Tibial nerve (tissue), 4 donors: ENCODE data around the gene PRRX1. TPM values are rescaled to one million over a fixed set of nuclear protein-coding genes. Genes with fewer than 3 reads are reported as not detected.

Experiments used
- DNase-seq, 2 donors: peaks; one replicate each; pipeline ENCODE4 v3.0.0-alpha.2; 2019; ENCODE audit warnings: low spot score in 2 of 2
- H3K27ac ChIP-seq, 4 donors: fragments of 200-600 bp; sonication (generic) in 3 of 4; one replicate each; pipeline ENCODE4 v1.5.1; 2017 to 2019; ENCODE audit warnings: mild to moderate bottlenecking in 1 of 4
- H3K27me3 ChIP-seq, 2 donors: fragments of 200-600 bp; sonication (generic) in 1 of 2; one replicate each; pipeline versions ENCODE4 v1.5.1 to v1.6.0; 2017 to 2019
- H3K36me3 ChIP-seq, 3 donors: fragments of 200-600 bp; sonication (generic); one replicate each; pipeline ENCODE4 v1.5.1; 2018 to 2019
- H3K4me1 ChIP-seq, 4 donors: fragments of 200-600 bp; sonication (generic) in 3 of 4; one replicate each; pipeline ENCODE4 v1.5.1; 2017 to 2019
- H3K4me3 ChIP-seq, 4 donors: fragments of 200-600 bp; sonication (generic) in 3 of 4; one replicate each; pipeline ENCODE4 v1.5.1; 2017 to 2019; ENCODE audit warnings: mild to moderate bottlenecking in 1 of 4, moderate library complexity in 1 of 4
- H3K9me3 ChIP-seq, 4 donors: fragments of 200-600 bp; sonication (generic) in 3 of 4; one replicate each; pipeline ENCODE4 v1.5.1; 2017 to 2019
- CTCF ChIP-seq, 5 experiments: fragments of 200-600 bp in 3 of 5; fragments of 450-650 bp in 2 of 5; sonication (generic) in 3 of 5; IDR thresholded peaks; one replicate each; pipeline ENCODE4 v1.5.1; 2016 to 2019; ENCODE audit warnings: antibody characterized with exemption in 5 of 5, mild to moderate bottlenecking in 3 of 5, moderate library complexity in 2 of 5
- EP300 ChIP-seq, 2 donors: sonication (generic); formaldehyde crosslinking; IDR thresholded peaks; one replicate each; pipeline ENCODE4 v1.6.1; 2017; ENCODE audit warnings: antibody characterized with exemption in 2 of 2, mild to moderate bottlenecking in 1 of 2
- POLR2A ChIP-seq, 2 donors: fragments of 450-650 bp; IDR thresholded peaks; one replicate each; pipeline ENCODE4 v1.6.1; 2017; ENCODE audit warnings: antibody characterized with exemption in 2 of 2, mild to moderate bottlenecking in 2 of 2, moderate library complexity in 2 of 2
- WGBS, 2 donors: methylation state at CpG; one replicate each; pipeline ENCODE4 v1.1.5; 2018; 5-methylcytosine and 5-hydroxymethylcytosine counted together
- total RNA-seq, 4 donors: library from RNA; depleted of rRNA; stranded (reverse); fragments of >200 nt; gene quantifications; one replicate each; pipeline ENCODE4 v1.1.0, GENCODE V29; 2016

Gene PRRX1
- total RNA-seq, 4 donors from 2014 or later = 55.5 to 97.5 (median 66.2) TPM

- no peak for DNase-seq
- H3K9me3 ChIP-seq = no peaks in the 10 kb centered on the region
- H3K36me3 ChIP-seq = no peaks in the 10 kb centered on the region
- no peak overlapping the region for H3K4me3 ChIP-seq
- no peak overlapping the region for H3K27ac ChIP-seq
- no peak for TF ChIP-seq EP300 (IDR thresholded peaks at IDR 0.05)
- TF ChIP-seq CTCF (IDR thresholded peaks at IDR 0.05) = no peak
- TF ChIP-seq POLR2A (IDR thresholded peaks at IDR 0.05) = no peak
- H3K27me3 ChIP-seq = no peaks in the 10 kb centered on the region
- H3K4me1 ChIP-seq = peaks cover 0 to 21% (median 0%) of the 10 kb centered on the region in 4 donors
Measured at GRCh38 chr1:170620164-170620563, 43.8 kb upstream of the PRRX1 start.

GRCh38 chr1:170623171-170623570 lies 40.8 kb upstream of the PRRX1 start:
- H3K9me3 ChIP-seq = no peaks in the 10 kb centered on the region
- no peak for DNase-seq
- H3K4me3 ChIP-seq = no peak overlapping the region
- no peaks in the 10 kb centered on the region for H3K27me3 ChIP-seq
- H3K36me3 ChIP-seq = no peaks in the 10 kb centered on the region
- H3K27ac ChIP-seq = no peak overlapping the region
- peaks cover 0 to 7% (median 0%) of the 10 kb centered on the region in 4 donors for H3K4me1 ChIP-seq
- WGBS, 2 donors = 61 to 71% methylated on average over 2 of the region's 2 CpGs
- TF ChIP-seq CTCF (IDR thresholded peaks at IDR 0.05) = no peak
- TF ChIP-seq EP300 (IDR thresholded peaks at IDR 0.05) = no peak
- no peak for TF ChIP-seq POLR2A (IDR thresholded peaks at IDR 0.05)

GRCh38 chr1:170624146-170624545 lies 39.8 kb upstream of the PRRX1 start:
- Histone ChIP-seq H3K36me3 (no peaks in the 10 kb centered on the region), H3K27ac (no peak overlapping the region), H3K4me3 (no peak overlapping the region), H3K27me3 (no peaks in the 10 kb centered on the region), H3K9me3 (no peaks in the 10 kb centered on the region), H3K4me1 (peaks cover 0 to 3% (median 0%) of the 10 kb centered on the region in 4 donors)
- TF ChIP-seq POLR2A (IDR thresholded peaks at IDR 0.05) (no peak), EP300 (IDR thresholded peaks at IDR 0.05) (no peak), CTCF (IDR thresholded peaks at IDR 0.05) (no peak)
- no peak for DNase-seq
- 94% methylated on average over 2 of the region's 2 CpGs for WGBS, 2 donors

GRCh38 chr1:170630977-170631376 lies 33.0 kb upstream of the PRRX1 start:
- WGBS, 2 donors = 83 to 92% methylated on average over 6 to 7 of the region's 7 CpGs
- Histone ChIP-seq H3K27me3 (no peaks in the 10 kb centered on the region), H3K4me3 (no peak overlapping the region), H3K27ac (no peak overlapping the region), H3K9me3 (no peaks in the 10 kb centered on the region), H3K4me1 (no peaks in the 10 kb centered on the region), H3K36me3 (no peaks in the 10 kb centered on the region)
- DNase-seq = no peak
- TF ChIP-seq EP300 (IDR thresholded peaks at IDR 0.05) (no peak), POLR2A (IDR thresholded peaks at IDR 0.05) (no peak)

DNA sequence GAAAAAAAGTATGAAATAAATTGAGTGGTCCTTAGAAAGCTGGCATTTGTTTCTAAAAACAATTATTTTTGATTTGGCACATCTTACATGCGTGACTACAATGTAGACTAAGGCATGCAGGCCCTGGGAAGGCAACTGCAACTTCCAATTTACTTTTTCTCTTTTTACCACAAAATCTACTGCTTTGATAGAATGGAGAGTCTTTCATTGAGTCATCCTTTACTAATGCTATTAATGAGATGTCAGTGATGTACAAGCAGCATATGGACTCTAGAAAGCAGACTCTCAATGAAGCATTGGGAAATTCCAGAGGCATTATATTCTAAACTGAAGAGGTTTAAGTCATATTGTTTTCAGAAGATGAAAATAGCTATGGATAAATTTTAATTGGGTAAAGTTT lies 29.6 kb upstream of the PRRX1 start:
- H3K4me3 ChIP-seq = no peak overlapping the region
- no peak overlapping the region for H3K27ac ChIP-seq
- H3K27me3 ChIP-seq = no peaks in the 10 kb centered on the region
- TF ChIP-seq CTCF (IDR thresholded peaks at IDR 0.05) = no peak
- no peak for TF ChIP-seq EP300 (IDR thresholded peaks at IDR 0.05)
- no peak for TF ChIP-seq POLR2A (IDR thresholded peaks at IDR 0.05)
- H3K4me1 ChIP-seq = no peaks in the 10 kb centered on the region
- DNase-seq = no peak
- 88 to 100% methylated on average over 1 of the region's 1 CpG for WGBS, 2 donors
- H3K36me3 ChIP-seq = no peaks in the 10 kb centered on the region
- no peaks in the 10 kb centered on the region for H3K9me3 ChIP-seq

- TF ChIP-seq POLR2A (IDR thresholded peaks at IDR 0.05) (no peak), EP300 (IDR thresholded peaks at IDR 0.05) (no peak), CTCF (IDR thresholded peaks at IDR 0.05) (no peak)
- Histone ChIP-seq H3K4me1 (no peaks in the 10 kb centered on the region), H3K9me3 (no peaks in the 10 kb centered on the region), H3K4me3 (no peak overlapping the region), H3K27me3 (no peaks in the 10 kb centered on the region), H3K36me3 (no peaks in the 10 kb centered on the region), H3K27ac (no peak overlapping the region)
- DNase-seq = no peak
Measured at GRCh38 chr1:170634824-170635410, 29.0 kb upstream of the PRRX1 start.
